Ovary (tissue), 3 donors: ENCODE measurements around the gene FLNA.

Source experiments
- CTCF ChIP-seq, 3 donors: fragments of 450-650 bp in 2 of 3; fragments of 200-600 bp in 1 of 3; IDR thresholded peaks; one replicate each; pipeline versions ENCODE4 v1.5.1 to v1.8.0; 2016 to 2022; ENCODE audit warnings: antibody characterized with exemption in 3 of 3, mild to moderate bottlenecking in 1 of 3
- POLR2A ChIP-seq: fragments of 450-650 bp; IDR thresholded peaks from one replicate; pipeline ENCODE4 v1.6.1; 2017; ENCODE audit warnings: antibody characterized with exemption, mild to moderate bottlenecking, moderate library complexity
- donor health status: DM: no; HTN: no; CAD: no.

- TF ChIP-seq CTCF (IDR thresholded peaks at IDR 0.05) (no peak), POLR2A (no peak)
These were observed 25.6 kb downstream of the FLNA start for GRCh38 chrX:154348646-154349358.
